Urinary bladder (tissue), 4 donors: Measurements from ENCODE around the gene SLC28A2. TPM values are rescaled to one million over a fixed set of nuclear protein-coding genes. Genes with fewer than 3 reads are reported as not detected.

ENCODE experiments used
- DNase-seq: peaks from one replicate; pipeline ENCODE4 v3.0.0-alpha.2; 2015; ENCODE audit errors: extremely low spot score
- H3K27ac ChIP-seq: one replicate; pipeline ENCODE4 v1.5.1; 2013; ENCODE audit warnings: low read depth, mild to moderate bottlenecking, moderate library complexity
- H3K36me3 ChIP-seq: one replicate; pipeline ENCODE4 v1.6.1; 2013; ENCODE audit warnings: mild to moderate bottlenecking, moderate library complexity; ENCODE audit not compliant: insufficient read depth
- H3K4me1 ChIP-seq: one replicate; pipeline ENCODE4 v1.6.1; 2013; ENCODE audit warnings: mild to moderate bottlenecking, moderate library complexity; ENCODE audit not compliant: insufficient read depth
- H3K4me3 ChIP-seq: one replicate; pipeline ENCODE4 v1.5.1; 2013; ENCODE audit warnings: low read depth, low read length
- WGBS: extraction: QIAGEN DNeasy Blood & Tissue Kit; methylation state at CpG from one replicate; pipeline ENCODE4 v1.1.7; 2013; 5-methylcytosine and 5-hydroxymethylcytosine counted together
- polyA plus RNA-seq: library from polyadenylated mRNA; stranded (reverse); fragments of 200-250 nt; gene quantifications from one replicate; pipeline ENCODE4 v1.2.3, GENCODE V29; 2013
- total RNA-seq: library from RNA; depleted of rRNA; stranded (reverse); fragments of >200 nt; gene quantifications from one replicate; pipeline ENCODE4 v1.2.3, GENCODE V29; 2014
- donor health status: healthy with polysubstance abuse.
- donor health status: healthy.

Gene SLC28A2
- total and polyA plus RNA-seq, 2 donors = not detected

- no peaks in the 10 kb centered on the region for H3K36me3 ChIP-seq
- 81% methylated on average over 3 of the region's 3 CpGs for WGBS
- H3K4me1 ChIP-seq = no peaks in the 10 kb centered on the region
- H3K4me3 ChIP-seq = no peak overlapping the region
- H3K27ac ChIP-seq = no peak overlapping the region
- no peak for DNase-seq
Measured at GRCh38 chr15:45320581-45321205, 68.7 kb downstream of the SLC28A2 start.

GRCh38 chr15:45326280-45326679, 74.2 kb downstream of the SLC28A2 start:
- no peak overlapping the region for H3K4me3 ChIP-seq
- H3K27ac ChIP-seq = no peak overlapping the region
- 83% methylated on average over 5 of the region's 5 CpGs for WGBS
- no peaks in the 10 kb centered on the region for H3K4me1 ChIP-seq
- H3K36me3 ChIP-seq = no peaks in the 10 kb centered on the region
- no peak for DNase-seq

- Histone ChIP-seq H3K4me3 (no peak overlapping the region), H3K36me3 (no peaks in the 10 kb centered on the region), H3K27ac (no peak overlapping the region), H3K4me1 (no peaks in the 10 kb centered on the region)
- DNase-seq = no peak
- 69% methylated on average over 7 of the region's 7 CpGs for WGBS
Measured at GRCh38 chr15:45326741-45327140, 74.7 kb downstream of the SLC28A2 start.

Other genes with a start within 250 kb of the SLC28A2 start
- gene SORD, start 229.0 kb upstream of the SLC28A2 start, total RNA-seq = 6.8 TPM
- 11.6 TPM for gene SORD, start 229.0 kb upstream of the SLC28A2 start, polyA plus RNA-seq
- 1.5 TPM for gene DUOX2, start 138.1 kb upstream of the SLC28A2 start, total RNA-seq
- gene DUOX2, start 138.1 kb upstream of the SLC28A2 start, polyA plus RNA-seq = 2.4 TPM
- gene DUOXA2, start 137.9 kb upstream of the SLC28A2 start, total RNA-seq = 0.42 TPM
- gene DUOXA2, start 137.9 kb upstream of the SLC28A2 start, polyA plus RNA-seq = 0.52 TPM
- gene DUOXA1, start 122.4 kb upstream of the SLC28A2 start, total RNA-seq = 12.3 TPM
- gene DUOXA1, start 122.4 kb upstream of the SLC28A2 start, polyA plus RNA-seq = 12.1 TPM
- 10.3 TPM for gene DUOX1, start 122.2 kb upstream of the SLC28A2 start, total RNA-seq
- 7.1 TPM for gene DUOX1, start 122.2 kb upstream of the SLC28A2 start, polyA plus RNA-seq
- gene SHF, start 64.3 kb upstream of the SLC28A2 start, total RNA-seq = 11.4 TPM
- gene SHF, start 64.3 kb upstream of the SLC28A2 start, polyA plus RNA-seq = 13.4 TPM
- 83.8 TPM for gene GATM, start 126.3 kb downstream of the SLC28A2 start, total RNA-seq
- 21.8 TPM for gene GATM, start 126.3 kb downstream of the SLC28A2 start, polyA plus RNA-seq